NCI-H2107 treated with DMSO at 0.1 percent for 48 hours (cell line): Measurements from ENCODE around the gene MYO3A.
"Not testable (repeated sequence)": the region's sequence is repeated elsewhere in the genome, so short reads cannot be mapped to it uniquely, and the experiment has no call there.

ENCODE experiments used
- DNase-seq: peaks from one replicate; lab custom pipeline; 2025; ENCODE audit not compliant: unreplicated experiment; lab: John Stamatoyannopoulos, UW

The MYO3A gene

GRCh38 chr10:25974897-25975459, 40.9 kb downstream of the MYO3A start:
- DNase-seq: no peak

GRCh38 chr10:25978771-25979170, 44.7 kb downstream of the MYO3A start:
- DNase-seq: no peak

- no peak for DNase-seq
These were observed 48.1 kb downstream of the MYO3A start for GRCh38 chr10:25982107-25982506.

GRCh38 chr10:25988583-25988982, 54.6 kb downstream of the MYO3A start:
- DNase-seq: no peak

- no peak for DNase-seq
These were observed 55.9 kb downstream of the MYO3A start for GRCh38 chr10:25989951-25990350.

GRCh38 chr10:25999295-25999981, 65.4 kb downstream of the MYO3A start:
- DNase-seq: no peak

- no peak for DNase-seq
These were observed 66.9 kb downstream of the MYO3A start for GRCh38 chr10:26000971-26001370.

- DNase-seq: not testable (repeated sequence)
These were observed 68.4 kb downstream of the MYO3A start for GRCh38 chr10:26002466-26002865.

GRCh38 chr10:26015092-26015491, 81.1 kb downstream of the MYO3A start:
- no peak for DNase-seq

GRCh38 chr10:26022831-26023230, 88.8 kb downstream of the MYO3A start:
- DNase-seq: no peak

GRCh38 chr10:26024303-26024702, 90.3 kb downstream of the MYO3A start:
- DNase-seq: no peak

- no peak for DNase-seq
These were observed 91.5 kb downstream of the MYO3A start for GRCh38 chr10:26025523-26025922.

GRCh38 chr10:26029858-26030257, 95.8 kb downstream of the MYO3A start:
- DNase-seq: no peak

- no peak for DNase-seq
These were observed 97.3 kb downstream of the MYO3A start for GRCh38 chr10:26031300-26031699.

- DNase-seq: no peak
These were observed 109.4 kb downstream of the MYO3A start for GRCh38 chr10:26043469-26043868.

GRCh38 chr10:26044141-26044749, 110.2 kb downstream of the MYO3A start:
- peak; percentile 68 for DNase-seq

GRCh38 chr10:26046073-26046700, 112.2 kb downstream of the MYO3A start:
- DNase-seq: peak; percentile 2

- DNase-seq: no peak
These were observed 114.7 kb downstream of the MYO3A start for GRCh38 chr10:26048756-26049155.

- DNase-seq: no peak
These were observed 118.3 kb downstream of the MYO3A start for GRCh38 chr10:26052326-26052725.

- no peak for DNase-seq
These were observed 123.4 kb downstream of the MYO3A start for GRCh38 chr10:26057466-26057865.

- no peak for DNase-seq
These were observed 130.1 kb downstream of the MYO3A start for GRCh38 chr10:26064106-26064505.

GRCh38 chr10:26067680-26068079, 133.7 kb downstream of the MYO3A start:
- no peak for DNase-seq
